ENCODE results near the gene GZMH.

DNA sequence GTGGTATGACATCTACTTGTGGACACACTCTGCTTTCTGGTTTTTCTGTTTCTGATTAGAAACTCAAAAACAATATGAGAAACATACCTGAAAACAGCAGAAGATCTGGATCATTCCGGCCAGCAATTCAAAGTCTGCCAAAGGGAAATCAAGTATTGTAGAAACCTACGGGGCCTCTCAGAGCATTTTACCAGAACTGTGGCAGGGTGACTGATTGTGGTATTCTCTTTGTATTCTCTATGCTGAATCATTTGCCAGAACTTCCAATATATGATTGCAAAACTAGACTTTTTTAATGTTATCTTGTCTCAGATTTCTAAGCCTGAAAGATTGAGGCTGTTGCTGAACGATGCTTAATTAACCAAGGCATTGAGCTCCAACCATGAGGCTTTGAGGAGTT is 30.4 kb upstream of the GZMH start:
- no peak for TF ChIP-seq SPI1 (IDR thresholded peaks at IDR 0.05; ENCODE audit: low read depth, low read length)
- no peak for TF ChIP-seq POLR2A (IDR thresholded peaks at IDR 0.05; ENCODE audit: low read depth, low read length)
- TF ChIP-seq POLR2AphosphoS5 (IDR thresholded peaks at IDR 0.05; ENCODE audit: low read depth, low read length): no peak
- TF ChIP-seq TAF1 (IDR thresholded peaks at IDR 0.05; ENCODE audit: low read depth, low read length): no peak
- no peak for TF ChIP-seq PAX5 (IDR thresholded peaks at IDR 0.05; ENCODE audit: insufficient read depth, low read length, severe bottlenecking)
